GM21447 (cell line): ENCODE results near the gene SNX14.
"Not testable (repeated sequence)": the region's sequence is repeated elsewhere in the genome, so short reads cannot be mapped to it uniquely, and the experiment has no call there.

Experiments
- ATAC-seq: cut with Tn5 transposase; IDR thresholded peaks from one replicate; pipeline ENCODE4 v1.9.1; 2021; ENCODE audit not compliant: unreplicated experiment

SNX14 gene, protein sequence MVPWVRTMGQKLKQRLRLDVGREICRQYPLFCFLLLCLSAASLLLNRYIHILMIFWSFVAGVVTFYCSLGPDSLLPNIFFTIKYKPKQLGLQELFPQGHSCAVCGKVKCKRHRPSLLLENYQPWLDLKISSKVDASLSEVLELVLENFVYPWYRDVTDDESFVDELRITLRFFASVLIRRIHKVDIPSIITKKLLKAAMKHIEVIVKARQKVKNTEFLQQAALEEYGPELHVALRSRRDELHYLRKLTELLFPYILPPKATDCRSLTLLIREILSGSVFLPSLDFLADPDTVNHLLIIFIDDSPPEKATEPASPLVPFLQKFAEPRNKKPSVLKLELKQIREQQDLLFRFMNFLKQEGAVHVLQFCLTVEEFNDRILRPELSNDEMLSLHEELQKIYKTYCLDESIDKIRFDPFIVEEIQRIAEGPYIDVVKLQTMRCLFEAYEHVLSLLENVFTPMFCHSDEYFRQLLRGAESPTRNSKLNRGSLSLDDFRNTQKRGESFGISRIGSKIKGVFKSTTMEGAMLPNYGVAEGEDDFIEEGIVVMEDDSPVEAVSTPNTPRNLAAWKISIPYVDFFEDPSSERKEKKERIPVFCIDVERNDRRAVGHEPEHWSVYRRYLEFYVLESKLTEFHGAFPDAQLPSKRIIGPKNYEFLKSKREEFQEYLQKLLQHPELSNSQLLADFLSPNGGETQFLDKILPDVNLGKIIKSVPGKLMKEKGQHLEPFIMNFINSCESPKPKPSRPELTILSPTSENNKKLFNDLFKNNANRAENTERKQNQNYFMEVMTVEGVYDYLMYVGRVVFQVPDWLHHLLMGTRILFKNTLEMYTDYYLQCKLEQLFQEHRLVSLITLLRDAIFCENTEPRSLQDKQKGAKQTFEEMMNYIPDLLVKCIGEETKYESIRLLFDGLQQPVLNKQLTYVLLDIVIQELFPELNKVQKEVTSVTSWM

DNA sequence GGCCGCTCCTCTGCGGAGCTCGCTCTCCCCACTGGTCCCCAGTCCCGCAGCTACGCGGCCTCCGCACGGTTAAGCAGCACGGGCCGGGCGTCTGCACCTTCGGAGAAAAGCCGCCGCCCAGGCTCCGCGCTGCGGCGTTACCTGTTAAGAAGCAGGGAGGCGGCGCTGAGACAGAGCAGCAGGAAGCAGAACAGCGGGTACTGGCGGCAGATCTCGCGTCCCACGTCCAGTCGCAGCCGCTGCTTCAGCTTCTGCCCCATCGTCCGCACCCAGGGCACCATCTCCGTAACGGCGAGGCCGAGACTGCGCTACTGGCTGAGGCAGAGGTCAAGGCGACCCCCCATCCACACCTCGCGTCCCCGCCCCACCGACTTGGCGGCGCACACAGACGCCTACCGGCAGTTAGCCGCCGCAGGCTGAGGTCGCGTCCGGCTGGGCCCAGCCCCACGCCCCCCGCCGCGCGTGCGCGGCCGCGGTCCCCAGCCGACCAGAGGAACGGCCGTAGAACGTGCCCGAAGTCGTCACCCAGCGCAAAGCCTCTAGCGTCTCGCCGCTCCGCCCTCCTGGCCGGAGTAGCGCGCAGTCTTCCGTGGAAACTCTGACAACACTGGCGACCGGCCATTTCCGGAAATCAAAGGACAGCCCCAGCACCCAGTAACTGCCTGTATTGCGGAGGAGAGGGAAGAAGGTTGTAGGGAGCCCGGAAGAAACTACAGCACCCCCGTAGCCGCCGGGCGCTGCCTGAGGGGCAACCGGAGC lies at the start of gene SNX14:
Gene SNX14, minus strand, starts transcription at position 421 of the 759 bp plus-strand sequence. Its CDS starts 140 bp downstream, at position 281.
- ATAC-seq, result peak; percentile 85

- peak; percentile 66 for ATAC-seq
Measured at GRCh38 chr6:85642774-85643536, 49.3 kb upstream of the SNX14 start, which contains the start of gene SYNCRIP. Gene SYNCRIP (minus strand): TSS chr6:85642886. CDS start chr6:85641439, 1,447 bp downstream.

DNA sequence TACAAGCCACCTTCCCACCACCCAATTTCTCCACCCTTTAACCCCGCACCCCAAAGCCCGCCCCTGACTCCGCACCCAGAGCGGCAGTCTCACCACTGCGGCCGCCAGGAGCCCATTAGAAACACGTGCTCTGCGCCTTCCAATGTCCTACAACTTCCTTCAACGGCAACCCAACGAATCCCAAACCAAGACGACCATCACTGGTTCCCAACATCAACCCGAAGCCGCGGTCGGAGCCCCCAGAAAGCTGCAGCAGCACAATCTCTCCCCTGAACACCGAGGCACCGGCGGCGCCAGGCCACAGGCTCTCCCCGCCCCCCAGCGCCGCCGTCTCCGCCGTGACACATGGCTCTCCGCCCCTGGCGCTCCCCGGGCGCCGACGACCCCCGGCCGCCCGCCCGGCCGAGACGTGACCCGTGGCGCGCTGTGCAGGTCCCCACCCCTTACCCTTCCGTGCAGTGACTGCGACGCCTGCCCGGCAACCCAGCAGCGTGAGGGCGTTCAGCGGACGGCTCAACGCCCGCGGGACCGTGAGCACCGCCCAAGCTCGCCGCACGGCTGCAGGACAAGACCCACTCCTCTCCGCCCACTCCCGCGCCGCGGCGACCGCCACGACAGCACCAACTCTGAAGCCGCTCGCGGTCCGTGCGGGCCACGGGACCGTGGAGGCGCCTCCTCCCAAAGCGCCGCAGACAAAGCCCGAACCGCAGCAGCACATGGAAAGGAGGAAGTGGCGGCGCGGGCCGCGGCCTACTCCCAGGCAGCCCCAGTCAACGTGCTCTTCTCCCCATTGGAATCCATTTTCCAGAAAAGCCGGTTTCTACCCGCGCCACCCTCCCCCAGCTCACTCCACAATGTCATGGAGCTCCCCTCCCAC lies 48.5 kb upstream of the SNX14 start:
- peak; percentile 10 for ATAC-seq

DNA sequence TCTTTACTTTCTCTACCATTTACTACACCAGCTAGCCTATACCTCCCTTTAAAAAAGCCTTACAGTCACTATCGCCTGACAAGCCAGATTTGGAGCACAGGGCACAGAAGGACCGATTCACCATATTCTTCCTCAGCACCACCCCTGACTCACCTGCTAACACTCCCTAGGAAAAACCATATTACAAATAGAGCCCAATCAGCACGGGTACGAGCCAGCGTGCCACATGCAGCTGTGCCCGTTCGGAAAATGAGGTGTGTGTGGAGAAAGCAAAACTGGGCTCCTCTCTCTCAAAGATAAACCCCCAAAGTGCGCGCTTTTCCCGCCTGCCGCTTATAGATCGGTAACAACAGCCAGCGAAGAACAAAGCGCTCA lies 47.9 kb upstream of the SNX14 start:
- ATAC-seq, result no peak

DNA sequence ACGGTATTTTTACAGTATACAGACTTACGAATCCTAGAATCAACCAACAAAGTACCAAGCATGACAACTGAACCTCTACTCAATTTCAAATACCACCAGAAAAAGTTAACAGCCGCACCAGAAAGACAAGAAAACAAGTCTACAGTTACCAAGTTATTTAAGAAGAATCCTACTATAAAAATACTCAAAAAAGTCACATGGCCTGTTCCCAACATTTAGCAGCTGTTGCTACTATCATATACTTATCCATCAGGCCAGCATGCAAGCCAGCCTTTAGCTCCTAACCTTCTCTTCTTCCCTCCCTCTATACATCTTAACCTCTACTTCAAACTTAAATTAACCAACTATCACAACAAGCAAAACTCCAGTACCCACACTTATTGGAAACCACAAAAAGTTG lies 47.2 kb upstream of the SNX14 start:
- no peak for ATAC-seq

DNA sequence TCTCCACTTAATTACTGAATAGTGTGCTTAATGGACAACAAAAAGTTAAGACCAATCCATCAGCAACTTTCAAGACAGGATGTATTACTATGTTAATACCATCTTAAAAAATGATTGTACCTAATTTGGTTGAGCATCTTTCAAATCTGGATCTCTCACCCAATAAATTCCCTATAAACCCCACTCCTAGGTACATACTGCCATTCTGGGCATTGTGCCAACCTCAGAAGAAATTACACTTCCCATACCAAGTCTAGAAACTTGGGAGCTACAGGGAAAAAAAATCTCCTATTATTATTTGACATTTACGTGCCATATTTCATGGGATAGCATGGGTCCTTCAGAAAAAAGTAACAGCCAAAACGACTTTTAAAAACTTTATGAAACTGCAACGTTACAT lies 43.9 kb upstream of the SNX14 start:
- no peak for ATAC-seq

GRCh38 chr6:85632164-85632942 lies 38.7 kb upstream of the SNX14 start:
- ATAC-seq, result no peak

- ATAC-seq, result not testable (repeated sequence)
Measured at GRCh38 chr6:85631117-85631516, 37.5 kb upstream of the SNX14 start.

GRCh38 chr6:85628353-85628752 lies 34.7 kb upstream of the SNX14 start:
- ATAC-seq, result no peak

- no peak for ATAC-seq
Measured at GRCh38 chr6:85620308-85620707, 26.6 kb upstream of the SNX14 start.

DNA sequence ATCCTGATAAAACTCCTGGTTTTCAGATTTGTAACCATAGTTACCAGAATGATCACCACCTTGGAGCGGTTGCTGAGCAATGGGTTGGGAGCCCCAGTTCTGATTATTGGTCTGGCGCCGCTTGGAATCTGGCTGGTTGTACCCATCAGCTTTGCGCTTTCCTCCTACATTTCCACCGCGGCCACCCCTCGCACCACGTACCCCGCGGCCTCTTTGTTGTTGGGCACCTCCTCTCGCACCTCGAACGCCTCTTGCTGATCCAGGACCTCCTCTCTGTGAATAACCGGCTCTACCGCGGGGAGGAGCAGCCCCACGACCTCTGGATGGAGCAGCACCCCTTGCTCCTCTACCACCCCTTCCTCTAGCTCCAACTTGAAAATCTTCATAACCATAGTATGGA lies 21.1 kb upstream of the SNX14 start:
- no peak for ATAC-seq

DNA sequence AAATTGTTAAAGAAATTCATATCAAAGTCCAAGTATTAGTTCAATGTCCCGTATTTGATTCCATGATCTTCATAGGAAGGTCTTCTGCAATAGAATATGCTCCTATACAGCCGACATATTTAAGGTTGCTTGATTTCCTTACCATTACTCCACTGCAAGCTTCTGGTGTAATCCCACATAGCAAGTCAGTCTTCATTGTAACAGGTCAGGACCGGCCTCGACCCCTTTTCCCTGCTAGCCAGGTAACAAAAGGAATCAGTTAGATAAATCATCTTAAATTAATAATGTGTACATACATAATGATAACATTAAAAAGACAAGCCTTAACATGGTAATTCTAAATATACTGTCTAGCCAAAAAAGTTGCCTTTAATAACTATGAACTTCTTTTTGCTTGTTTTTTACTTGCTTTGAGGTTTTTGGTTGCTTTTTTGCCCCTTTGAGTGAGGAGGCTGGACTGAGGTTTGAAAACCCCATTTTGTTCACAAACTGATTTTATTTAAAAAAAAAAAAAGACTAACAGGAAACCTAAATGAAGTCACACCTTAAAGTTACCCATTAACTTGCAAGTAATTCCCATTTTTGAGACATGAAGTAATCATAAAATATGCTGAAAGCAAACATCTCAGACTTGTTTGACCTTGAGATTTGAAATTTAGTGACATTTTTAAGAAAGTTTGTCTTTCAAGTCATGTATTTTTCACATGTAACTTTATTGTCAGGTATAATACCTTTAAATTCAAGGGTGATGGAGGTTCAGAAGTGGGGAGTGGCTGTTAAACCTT lies 19.2 kb upstream of the SNX14 start:
- ATAC-seq, result no peak

GRCh38 chr6:85610182-85610895 lies 16.7 kb upstream of the SNX14 start:
- no peak for ATAC-seq

DNA sequence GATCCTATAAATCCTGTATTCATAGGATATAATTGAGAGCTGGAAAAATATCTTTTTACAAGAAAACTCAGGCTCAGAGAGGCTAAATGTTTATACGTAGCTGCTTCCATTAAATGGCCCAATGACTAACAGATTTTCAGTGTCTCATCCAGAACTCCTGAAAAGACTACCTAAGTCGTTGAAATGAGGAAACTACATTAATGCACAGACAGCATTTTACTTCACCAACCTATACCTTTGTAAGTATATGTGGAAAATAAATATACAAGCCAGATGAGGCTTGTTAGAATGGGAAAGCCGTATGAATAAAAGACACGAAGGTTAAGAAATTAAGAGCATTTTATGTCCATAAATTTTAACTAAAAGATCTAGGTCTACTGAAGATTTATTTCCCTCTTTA lies 8.4 kb upstream of the SNX14 start:
- ATAC-seq, result no peak

DNA sequence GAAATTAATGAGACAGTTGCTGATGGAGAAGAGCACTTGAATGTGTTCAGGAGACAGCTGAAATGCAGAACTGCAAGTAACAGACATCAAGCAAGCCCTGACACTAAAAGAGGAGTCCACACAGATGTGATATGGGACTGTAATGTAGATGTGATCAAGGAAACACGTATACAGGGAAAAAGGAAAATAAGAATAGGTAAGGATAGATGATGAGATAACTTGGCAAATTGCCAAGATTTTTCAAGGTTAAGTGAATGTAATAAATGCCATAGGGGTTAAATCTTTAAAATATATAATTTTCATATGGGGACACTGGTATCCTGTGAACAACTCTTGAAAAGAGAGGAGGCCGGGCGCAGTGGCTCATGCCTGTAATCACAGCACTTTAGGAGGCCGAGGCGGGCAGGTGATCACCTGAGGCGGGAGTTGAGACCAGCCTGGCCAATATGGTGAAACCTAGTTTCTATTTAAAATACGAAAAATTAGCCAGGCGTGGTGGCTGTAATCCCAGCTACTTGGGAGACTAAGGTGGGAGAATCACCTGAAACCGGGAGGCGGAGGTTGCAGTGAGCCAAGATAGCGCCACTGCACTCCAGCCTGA lies 7.2 kb upstream of the SNX14 start:
- ATAC-seq, result no peak

- ATAC-seq, result peak; percentile 17
Measured at GRCh38 chr6:85594197-85594930, 706 bp upstream of the SNX14 start.
